Measurements from ENCODE around the gene KRT15.
A peak's percentile ranks its signal among the peaks of the same experiment; 100 is the strongest.

The KRT15 gene

DNA sequence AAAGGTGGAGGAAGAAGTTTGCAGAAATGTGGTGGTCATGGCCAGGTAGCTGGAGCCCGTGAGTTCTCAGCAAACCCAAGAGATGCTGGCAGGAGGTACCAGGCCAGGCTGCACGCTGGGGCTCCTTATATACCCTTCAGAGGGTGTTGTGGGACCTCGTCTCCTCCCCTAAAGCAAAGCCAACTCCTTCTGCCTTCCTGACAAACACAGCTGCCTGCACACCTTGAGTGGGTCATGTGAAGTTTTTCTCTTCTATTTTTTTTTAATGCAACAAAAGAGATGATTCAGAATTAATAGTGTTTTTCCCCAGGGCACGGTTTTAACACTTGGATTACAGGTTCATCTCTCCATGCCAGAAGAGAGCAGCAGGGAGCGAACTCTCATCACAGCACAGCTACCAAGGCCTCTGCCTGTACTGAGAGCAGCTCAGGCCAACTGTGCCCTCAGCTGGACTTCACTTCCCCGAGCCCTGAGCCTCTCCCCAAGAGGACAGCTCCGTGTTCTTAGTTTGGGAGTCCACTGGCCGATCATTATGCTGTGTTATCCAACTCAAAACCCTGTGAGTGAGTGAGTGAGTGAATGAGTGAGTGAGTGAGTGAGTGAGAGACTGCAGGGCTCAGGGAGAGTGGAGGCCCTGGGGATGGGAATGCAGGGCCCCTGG is at the start of gene KRT15:
TSS of gene KRT15 (minus strand) at position 102 of the 661 bp plus-strand sequence. CDS start at position 39, 63 bp downstream.
- H3K4me3 ChIP-seq (ENCODE audit: low read depth, low read length) = no peak within 1 kb of the TSS
- no peak for DNase-seq (ENCODE audit: low read depth)

GRCh38 chr17:41567317-41567716 is 48.6 kb upstream of the KRT15 start:
- no peak for DNase-seq (ENCODE audit: low read depth)
- H3K4me3 ChIP-seq (ENCODE audit: low read depth, low read length) = no peak overlapping the region

GRCh38 chr17:41565338-41565737 is 46.6 kb upstream of the KRT15 start:
- DNase-seq (ENCODE audit: low read depth) = no peak
- H3K4me3 ChIP-seq (ENCODE audit: low read depth, low read length) = no peak overlapping the region

DNA sequence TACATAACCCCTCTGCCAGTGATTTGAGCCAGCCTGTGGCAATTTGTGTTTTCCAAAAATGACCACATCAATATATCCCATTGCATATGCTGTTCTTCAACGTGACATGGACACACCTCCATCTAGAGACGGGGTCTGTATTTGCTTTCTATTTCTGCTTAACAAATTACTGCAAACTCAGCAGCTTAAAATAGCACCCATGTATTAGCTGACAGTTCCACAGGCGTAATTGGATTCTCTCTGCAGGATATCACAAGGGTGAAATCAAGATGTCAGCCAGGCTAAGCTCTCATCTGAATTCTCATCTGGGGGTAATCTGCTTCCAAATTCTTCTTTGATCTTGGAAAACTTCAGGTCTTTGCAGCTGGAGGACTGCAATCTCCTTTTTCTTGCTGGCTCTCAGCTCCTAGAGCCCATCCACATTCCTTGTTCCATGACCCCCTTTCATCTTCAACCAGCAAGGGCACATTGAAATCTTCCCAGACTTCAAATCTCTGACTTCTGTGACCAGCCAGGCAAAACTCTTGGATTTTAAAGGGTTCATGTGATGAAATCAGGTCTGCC is 45.0 kb upstream of the KRT15 start:
- no peak overlapping the region for H3K4me3 ChIP-seq (ENCODE audit: low read depth, low read length)
- no peak for DNase-seq (ENCODE audit: low read depth)

GRCh38 chr17:41561554-41561953 is 42.9 kb upstream of the KRT15 start:
- H3K4me3 ChIP-seq (ENCODE audit: low read depth, low read length) = no peak overlapping the region
- DNase-seq (ENCODE audit: low read depth) = no peak

DNA sequence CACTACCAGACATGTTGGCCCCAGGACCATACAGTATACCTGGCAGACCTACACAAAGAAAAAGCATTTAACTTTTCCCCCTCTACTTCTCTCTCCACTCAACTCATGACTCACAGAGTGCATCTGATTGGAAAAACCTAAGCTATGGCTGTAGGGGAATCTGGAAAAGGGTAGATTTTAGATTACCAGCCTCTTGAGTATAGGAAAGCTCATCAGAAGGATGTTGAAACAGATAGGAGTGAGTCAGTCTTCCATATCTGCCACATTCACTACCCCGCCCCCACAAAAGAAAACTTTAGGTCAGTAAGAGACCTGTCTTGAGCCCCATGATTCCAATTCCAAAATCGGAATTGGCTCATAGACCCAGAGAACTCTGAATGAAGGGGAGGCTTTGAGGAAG is 40.9 kb upstream of the KRT15 start:
- no peak overlapping the region for H3K4me3 ChIP-seq (ENCODE audit: low read depth, low read length)
- DNase-seq (ENCODE audit: low read depth) = peak; percentile 25

DNA sequence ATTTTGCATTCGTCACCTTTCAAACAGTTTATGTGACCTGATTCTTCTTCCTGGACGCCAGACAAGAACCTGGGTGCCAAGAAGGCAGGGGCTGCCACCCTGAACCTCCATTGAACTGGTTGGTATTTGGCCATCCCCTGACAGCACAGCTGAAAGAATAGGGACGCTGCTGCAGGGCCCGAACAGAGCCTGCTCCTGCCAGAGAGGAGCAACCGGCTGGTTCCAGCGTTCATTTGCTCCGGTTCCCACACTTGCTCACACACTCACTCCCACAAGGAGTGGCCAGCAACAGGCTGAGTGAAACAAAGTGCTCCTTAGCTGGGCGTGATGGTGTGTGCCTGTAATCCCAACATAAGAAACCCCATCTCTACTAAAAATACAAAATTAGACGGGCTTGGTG is 38.2 kb upstream of the KRT15 start:
- H3K4me3 ChIP-seq (ENCODE audit: low read depth, low read length) = no peak overlapping the region
- DNase-seq (ENCODE audit: low read depth) = no peak

DNA sequence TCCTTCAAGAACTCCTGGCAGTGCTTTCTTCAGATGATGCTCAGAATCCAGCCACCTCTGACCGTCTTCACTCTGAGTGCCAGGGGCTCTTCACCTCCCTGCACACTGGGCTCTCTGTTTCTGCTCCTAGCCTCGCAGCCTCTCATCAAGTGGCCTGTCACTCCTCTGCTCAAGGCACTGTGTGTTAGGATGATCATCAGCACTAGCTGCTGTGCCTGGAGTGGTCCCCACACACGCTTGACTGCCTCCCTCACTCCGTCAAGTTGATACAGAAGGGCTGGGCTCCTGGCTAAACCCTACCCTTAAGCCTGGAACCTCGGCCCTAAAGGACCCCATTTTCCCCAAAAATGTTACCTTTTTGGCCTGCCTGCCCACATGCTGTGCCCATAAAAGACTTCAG is 37.6 kb upstream of the KRT15 start:
- H3K4me3 ChIP-seq (ENCODE audit: low read depth, low read length) = no peak overlapping the region

GRCh38 chr17:41555105-41555887 is 36.6 kb upstream of the KRT15 start:
- H3K4me3 ChIP-seq (ENCODE audit: low read depth, low read length) = no peak overlapping the region
- no peak for DNase-seq (ENCODE audit: low read depth)

More for the DNA sequence above, 37.6 kb upstream of the KRT15 start:
- DNase-seq (ENCODE audit: low read depth) = no peak

DNA sequence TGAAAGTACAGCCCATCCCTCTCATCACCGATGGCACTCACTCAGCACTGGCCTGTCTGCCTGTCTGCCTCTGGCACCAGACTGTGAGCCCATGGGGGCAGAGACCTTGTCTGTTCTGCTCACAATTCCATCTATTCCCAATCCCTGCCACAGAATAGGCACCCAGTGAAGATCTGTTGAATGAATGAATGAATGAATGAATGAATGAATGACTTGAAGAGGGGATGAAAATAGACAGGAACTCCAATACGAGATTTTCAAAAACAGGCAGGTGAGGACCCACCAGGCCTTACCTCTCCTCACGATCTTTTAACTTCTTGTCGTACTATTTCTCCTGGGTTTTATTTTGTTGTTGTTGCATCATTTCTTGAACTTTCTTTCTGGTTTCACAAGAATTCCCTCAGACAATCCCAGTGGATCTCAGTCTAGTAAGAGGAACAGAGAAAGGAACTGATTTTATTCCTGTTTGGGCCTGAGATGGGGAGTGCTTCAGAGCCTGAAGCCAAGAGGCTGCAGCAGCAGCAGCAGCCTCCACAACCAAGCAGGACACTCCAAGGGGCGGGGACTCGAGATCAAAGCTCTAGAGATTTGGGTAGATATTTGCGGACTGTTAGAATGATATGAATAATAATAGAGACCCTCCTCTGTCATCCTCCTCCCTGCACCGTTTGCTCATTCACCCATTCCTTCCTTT is 35.4 kb upstream of the KRT15 start:
- H3K4me3 ChIP-seq (ENCODE audit: low read depth, low read length) = no peak overlapping the region
- no peak for DNase-seq (ENCODE audit: low read depth)

DNA sequence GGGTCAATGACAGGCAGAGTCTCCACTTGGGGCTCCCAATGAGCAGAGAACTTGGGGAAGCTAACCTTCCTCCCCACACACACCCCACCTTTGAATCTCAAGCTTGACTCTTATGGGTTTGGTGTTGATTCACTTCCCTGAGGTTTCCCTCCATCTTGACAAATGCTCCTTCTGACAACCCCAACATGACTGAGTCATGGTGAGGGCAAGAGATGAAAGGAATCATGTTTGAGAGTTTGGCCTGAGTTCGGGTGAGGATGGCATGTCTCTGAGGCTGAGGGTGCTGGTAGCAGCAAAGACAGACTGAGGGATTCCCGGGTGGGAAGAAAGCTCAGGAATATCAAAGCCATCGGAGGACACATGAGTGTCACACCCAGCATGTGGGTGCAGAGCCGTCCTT is 34.5 kb upstream of the KRT15 start:
- H3K4me3 ChIP-seq (ENCODE audit: low read depth, low read length) = no peak overlapping the region
- DNase-seq (ENCODE audit: low read depth) = no peak

DNA sequence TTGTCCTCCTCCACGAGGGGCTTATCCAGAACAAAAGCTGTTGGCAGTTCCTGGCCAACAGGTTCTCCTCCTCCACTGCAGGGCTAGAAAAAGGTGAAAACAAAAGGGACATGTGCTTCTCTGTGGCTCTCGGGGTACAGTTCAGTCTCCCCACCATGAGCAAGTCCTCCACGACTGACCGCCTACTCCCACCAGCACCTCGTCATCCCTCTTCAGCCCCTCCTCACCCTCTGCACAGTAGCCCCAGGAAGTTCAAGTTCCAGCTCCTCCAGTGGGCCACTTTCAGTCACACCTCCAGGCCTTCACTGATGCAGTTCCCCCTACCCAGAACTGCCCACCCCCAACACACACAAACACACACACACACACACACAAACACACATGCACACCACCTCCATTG is 33.8 kb upstream of the KRT15 start:
- no peak for DNase-seq (ENCODE audit: low read depth)
- H3K4me3 ChIP-seq (ENCODE audit: low read depth, low read length) = no peak overlapping the region

DNA sequence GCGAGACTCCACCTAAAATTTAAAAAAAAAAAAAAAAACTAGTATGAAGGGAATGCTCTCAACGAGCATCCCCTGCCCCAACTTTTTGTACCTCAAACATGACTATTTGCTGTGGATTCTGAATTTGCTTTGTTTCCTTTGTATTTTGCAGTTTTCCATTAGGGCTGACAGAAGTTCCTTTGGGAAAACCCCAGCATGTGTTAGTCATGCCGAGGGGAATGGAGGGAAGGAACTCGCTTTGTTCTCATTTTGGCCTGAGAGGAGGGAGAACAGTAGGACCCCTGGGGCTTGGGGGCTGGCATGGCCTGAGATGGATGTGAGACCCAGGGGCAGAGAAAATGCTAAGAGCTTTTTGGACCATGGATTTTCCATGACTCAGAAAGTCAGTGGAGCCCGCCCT is 32.7 kb upstream of the KRT15 start:
- no peak for DNase-seq (ENCODE audit: low read depth)
- H3K4me3 ChIP-seq (ENCODE audit: low read depth, low read length) = no peak overlapping the region

DNA sequence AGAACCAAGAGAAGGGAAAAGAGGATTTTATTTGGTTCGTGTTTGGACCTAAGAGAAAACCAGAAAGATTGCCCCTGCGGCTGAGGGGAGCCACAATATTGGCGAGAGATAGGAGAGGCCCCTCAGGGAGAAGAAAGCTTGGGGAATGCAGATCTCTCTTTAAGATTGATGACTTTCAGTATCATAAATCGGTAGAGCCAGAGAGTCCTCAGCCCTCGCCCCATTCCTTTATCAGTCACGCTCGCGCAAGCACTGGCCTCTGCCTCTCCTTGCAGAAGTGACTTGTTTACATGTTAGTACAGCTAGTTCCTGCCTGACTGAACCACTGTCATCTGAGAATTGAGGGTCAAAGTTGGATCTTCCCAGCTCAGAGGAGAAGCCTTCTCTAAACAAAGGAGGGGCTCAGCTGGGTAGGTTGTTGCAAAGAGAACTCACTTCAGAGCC is 30.9 kb upstream of the KRT15 start:
- no peak overlapping the region for H3K4me3 ChIP-seq (ENCODE audit: low read depth, low read length)
- DNase-seq (ENCODE audit: low read depth) = peak; percentile 24

- no peak overlapping the region for H3K4me3 ChIP-seq (ENCODE audit: low read depth, low read length)
These were observed 30.3 kb upstream of the KRT15 start for GRCh38 chr17:41548844-41549595.

DNA sequence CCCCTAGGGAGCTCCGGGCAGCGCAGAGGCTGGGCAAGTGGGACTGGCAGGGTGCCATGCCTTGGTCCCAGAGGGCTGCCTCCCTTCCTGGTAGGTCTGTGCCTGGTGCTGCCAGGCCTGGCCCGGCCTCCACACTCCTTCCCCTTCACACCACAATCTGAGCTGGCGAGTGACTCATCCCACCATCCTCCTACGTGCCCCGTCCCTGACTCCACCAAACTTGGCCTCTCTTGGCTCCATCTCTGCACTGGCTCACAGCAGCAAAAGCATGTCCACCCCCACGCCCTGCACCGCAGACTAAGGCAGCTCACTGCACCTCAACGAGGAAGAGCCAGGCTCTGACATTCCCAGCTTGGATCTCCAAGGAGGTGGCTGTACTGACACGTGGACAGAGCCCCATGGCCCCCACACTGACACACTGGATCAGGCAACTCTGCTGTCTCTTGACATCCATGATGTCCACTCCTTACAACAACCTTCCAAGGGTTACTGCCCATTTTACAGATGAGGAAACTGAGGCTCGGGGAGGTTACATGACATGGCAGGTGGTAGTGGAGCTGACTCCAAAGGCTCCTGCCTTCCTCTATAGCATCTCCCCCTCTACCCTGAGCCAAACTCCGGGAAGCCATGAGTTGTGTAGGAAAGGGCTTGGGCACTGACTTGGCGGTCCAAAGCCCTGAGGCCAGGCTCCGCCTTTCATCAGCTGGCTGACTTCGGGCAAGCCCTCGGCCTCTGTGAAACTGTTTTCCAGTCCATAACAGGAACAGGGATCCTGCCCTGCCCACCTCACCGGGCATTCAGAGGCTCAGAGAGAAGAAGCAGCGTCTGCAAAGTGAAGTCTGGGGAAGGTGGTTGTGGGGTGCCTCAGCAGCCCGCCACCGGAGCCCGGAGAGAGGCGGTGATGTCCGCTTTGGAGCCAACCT is 29.5 kb upstream of the KRT15 start:
- DNase-seq (ENCODE audit: low read depth) = peak; percentile 98
- no peak overlapping the region for H3K4me3 ChIP-seq (ENCODE audit: low read depth, low read length)

More at GRCh38 chr17:41548844-41549595, 30.3 kb upstream of the KRT15 start:
- peak; percentile 73 for DNase-seq (ENCODE audit: low read depth)

GRCh38 chr17:41547378-41547841 is 28.7 kb upstream of the KRT15 start:
- no peak overlapping the region for H3K4me3 ChIP-seq (ENCODE audit: low read depth, low read length)
- no peak for DNase-seq (ENCODE audit: low read depth)

- no peak for DNase-seq (ENCODE audit: low read depth)
These were observed 28.1 kb upstream of the KRT15 start for GRCh38 chr17:41546819-41547218.

More at GRCh38 chr17:41546819-41547218, 28.1 kb upstream of the KRT15 start:
- H3K4me3 ChIP-seq (ENCODE audit: low read depth, low read length) = no peak overlapping the region

All from skeletal muscle cell (primary cell).